Measurements from ENCODE around the gene EIF5. TPM values are rescaled to one million over a fixed set of nuclear protein-coding genes. Genes with fewer than 3 reads are reported as not detected.
"Not testable (repeated sequence)": the region's sequence is repeated elsewhere in the genome, so short reads cannot be mapped to it uniquely, and the experiment has no call there.

Gene EIF5
- total RNA-seq, 1 donor from 2014 or later: 261 TPM

- H3K4me1 Mint-ChIP-seq (ENCODE audit: low read depth): no peaks in the 10 kb centered on the region
- no peak overlapping the region for H3K27ac Mint-ChIP-seq
- H3K36me3 Mint-ChIP-seq (ENCODE audit: low read depth): peaks cover 31% of the 10 kb centered on the region
- H3K27me3 Mint-ChIP-seq (ENCODE audit: low read depth): peaks cover 4% of the 10 kb centered on the region
- intact Hi-C loops (cut with micrococcal nuclease): no loop called here
- no peaks in the 10 kb centered on the region for H3K9me3 Mint-ChIP-seq
- H3K4me3 Mint-ChIP-seq (ENCODE audit: low read depth): no peak overlapping the region
- DNase-seq (ENCODE audit: low spot score): no peak
These were observed 13.2 kb downstream of the EIF5 start for GRCh38 chr14:103347091-103347815.

- Mint-ChIP-seq H3K36me3 (ENCODE audit: low read depth) (peaks cover 23% of the 10 kb centered on the region), H3K27me3 (ENCODE audit: low read depth) (peaks cover 7% of the 10 kb centered on the region)
- intact Hi-C loops (cut with micrococcal nuclease): no loop called here
These were observed 14.1 kb downstream of the EIF5 start for GRCh38 chr14:103348154-103348553.

DNA sequence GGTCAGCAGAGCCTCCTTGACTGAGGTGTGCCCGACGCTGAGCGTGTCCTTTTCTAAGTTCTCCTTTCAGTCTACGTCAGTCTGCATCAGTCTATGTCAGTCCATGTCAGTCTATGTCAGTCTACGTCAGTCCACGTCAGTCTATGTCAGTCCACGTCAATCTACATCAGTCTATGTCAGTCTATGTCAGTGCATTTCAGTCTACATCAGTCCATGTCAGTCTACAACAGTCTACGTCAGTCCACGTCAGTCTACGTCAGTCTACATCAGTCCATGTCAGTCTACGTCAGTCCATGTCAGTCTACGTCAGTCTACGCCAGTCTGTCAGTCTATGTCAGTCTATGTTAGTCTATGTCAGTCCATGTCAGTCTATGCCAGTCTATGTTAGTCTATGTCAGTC lies 15.9 kb downstream of the EIF5 start:
- Mint-ChIP-seq H3K4me3 (ENCODE audit: low read depth) (no peak overlapping the region), H3K9me3 (no peaks in the 10 kb centered on the region), H3K27ac (no peak overlapping the region), H3K27me3 (ENCODE audit: low read depth) (peaks cover 7% of the 10 kb centered on the region), H3K36me3 (ENCODE audit: low read depth) (peaks cover 5% of the 10 kb centered on the region), H3K4me1 (ENCODE audit: low read depth) (no peaks in the 10 kb centered on the region)
- DNase-seq (ENCODE audit: low spot score): no peak
- intact Hi-C loops (cut with micrococcal nuclease): no loop called here

More at GRCh38 chr14:103348154-103348553, 14.1 kb downstream of the EIF5 start:
- no peak overlapping the region for H3K4me3 Mint-ChIP-seq (ENCODE audit: low read depth)
- no peak for DNase-seq (ENCODE audit: low spot score)
- H3K9me3 Mint-ChIP-seq: no peaks in the 10 kb centered on the region
- H3K27ac Mint-ChIP-seq: no peak overlapping the region
- no peaks in the 10 kb centered on the region for H3K4me1 Mint-ChIP-seq (ENCODE audit: low read depth)

- intact Hi-C loops (cut with micrococcal nuclease): no loop called here
- H3K27ac Mint-ChIP-seq: no peak overlapping the region
These were observed 19.3 kb downstream of the EIF5 start for GRCh38 chr14:103353362-103353761.

GRCh38 chr14:103354141-103354540 lies 20.1 kb downstream of the EIF5 start:
- Mint-ChIP-seq H3K27ac (no peak overlapping the region), H3K9me3 (no peaks in the 10 kb centered on the region), H3K36me3 (ENCODE audit: low read depth) (no peaks in the 10 kb centered on the region), H3K4me3 (ENCODE audit: low read depth) (no peak overlapping the region), H3K4me1 (ENCODE audit: low read depth) (peaks cover 6% of the 10 kb centered on the region), H3K27me3 (ENCODE audit: low read depth) (peaks cover 7% of the 10 kb centered on the region)
- no peak for DNase-seq (ENCODE audit: low spot score)
- intact Hi-C loops (cut with micrococcal nuclease): no loop called here

More at GRCh38 chr14:103353362-103353761, 19.3 kb downstream of the EIF5 start:
- Mint-ChIP-seq H3K4me3 (ENCODE audit: low read depth) (no peak overlapping the region), H3K27me3 (ENCODE audit: low read depth) (peaks cover 7% of the 10 kb centered on the region), H3K36me3 (ENCODE audit: low read depth) (no peaks in the 10 kb centered on the region), H3K9me3 (no peaks in the 10 kb centered on the region), H3K4me1 (ENCODE audit: low read depth) (peaks cover 6% of the 10 kb centered on the region)
- DNase-seq (ENCODE audit: low spot score): no peak

DNA sequence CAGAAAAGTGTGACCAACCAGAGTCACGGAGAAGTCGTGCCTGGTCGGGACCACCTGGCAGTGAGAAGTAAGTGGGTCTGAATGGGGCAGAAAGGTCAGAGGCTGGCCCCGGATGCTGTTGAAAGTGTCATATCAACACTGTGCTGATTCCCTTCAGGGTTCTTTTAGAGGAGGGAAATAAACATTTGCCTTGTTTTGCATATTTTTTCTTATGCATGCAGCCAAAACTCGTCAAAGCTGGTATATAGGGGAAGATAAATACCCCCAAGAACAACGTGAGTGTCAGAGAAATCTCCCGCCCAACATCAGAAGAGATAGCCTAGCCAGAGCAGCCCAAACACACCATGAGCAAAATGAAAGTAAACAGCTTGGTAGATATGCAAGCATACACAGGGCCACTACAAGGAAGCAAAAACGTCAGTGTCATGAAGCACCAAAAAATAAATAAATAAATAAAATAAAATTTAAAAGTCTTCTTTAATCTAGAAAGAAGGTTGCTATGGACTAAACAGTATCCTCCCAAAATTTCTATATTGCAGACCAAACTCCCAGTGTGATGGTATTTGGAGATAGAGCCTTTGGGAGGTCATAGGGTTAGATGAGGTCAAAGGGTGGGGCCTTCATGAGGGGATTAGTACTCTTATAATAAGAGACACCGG lies 22.1 kb downstream of the EIF5 start:
- no peak for DNase-seq (ENCODE audit: low spot score)
- peaks cover 6% of the 10 kb centered on the region for H3K4me1 Mint-ChIP-seq (ENCODE audit: low read depth)
- intact Hi-C loops (cut with micrococcal nuclease): no loop called here
- H3K9me3 Mint-ChIP-seq: no peaks in the 10 kb centered on the region
- H3K4me3 Mint-ChIP-seq (ENCODE audit: low read depth): no peak overlapping the region
- H3K36me3 Mint-ChIP-seq (ENCODE audit: low read depth): no peaks in the 10 kb centered on the region
- peaks cover 7% of the 10 kb centered on the region for H3K27me3 Mint-ChIP-seq (ENCODE audit: low read depth)
- no peak overlapping the region for H3K27ac Mint-ChIP-seq

- H3K36me3 Mint-ChIP-seq (ENCODE audit: low read depth): not testable (repeated sequence)
These were observed 23.5 kb downstream of the EIF5 start for GRCh38 chr14:103357552-103357951.

GRCh38 chr14:103360548-103360947 lies 26.5 kb downstream of the EIF5 start:
- intact Hi-C loops (cut with micrococcal nuclease): no loop called here
- Mint-ChIP-seq H3K36me3 (ENCODE audit: low read depth) (peaks cover 13% of the 10 kb centered on the region), H3K27me3 (ENCODE audit: low read depth) (no peaks in the 10 kb centered on the region), H3K9me3 (peaks cover 25% of the 10 kb centered on the region), H3K4me3 (ENCODE audit: low read depth) (no peak overlapping the region), H3K4me1 (ENCODE audit: low read depth) (peaks cover 9% of the 10 kb centered on the region), H3K27ac (no peak overlapping the region)
- no peak for DNase-seq (ENCODE audit: low spot score)

More at GRCh38 chr14:103357552-103357951, 23.5 kb downstream of the EIF5 start:
- H3K4me1 Mint-ChIP-seq (ENCODE audit: low read depth); H3K9me3 Mint-ChIP-seq; intact Hi-C loops (cut with micrococcal nuclease); H3K27me3 Mint-ChIP-seq (ENCODE audit: low read depth); H3K4me3 Mint-ChIP-seq (ENCODE audit: low read depth); H3K27ac Mint-ChIP-seq; DNase-seq (ENCODE audit: low spot score): not testable (repeated sequence)

GRCh38 chr14:103361867-103362266 lies 27.8 kb downstream of the EIF5 start:
- Mint-ChIP-seq H3K4me1 (ENCODE audit: low read depth) (peaks cover 5% of the 10 kb centered on the region), H3K4me3 (ENCODE audit: low read depth) (no peak overlapping the region), H3K36me3 (ENCODE audit: low read depth) (peaks cover 13% of the 10 kb centered on the region), H3K27ac (no peak overlapping the region), H3K9me3 (peaks cover 25% of the 10 kb centered on the region), H3K27me3 (ENCODE audit: low read depth) (no peaks in the 10 kb centered on the region)
- DNase-seq (ENCODE audit: low spot score): no peak
- intact Hi-C loops (cut with micrococcal nuclease): no loop called here

GRCh38 chr14:103362780-103363179 lies 28.7 kb downstream of the EIF5 start:
- peaks cover 3% of the 10 kb centered on the region for H3K4me1 Mint-ChIP-seq (ENCODE audit: low read depth)
- H3K27ac Mint-ChIP-seq: no peak overlapping the region
- H3K36me3 Mint-ChIP-seq (ENCODE audit: low read depth): peaks cover 13% of the 10 kb centered on the region
- H3K9me3 Mint-ChIP-seq: peaks cover 25% of the 10 kb centered on the region
- DNase-seq (ENCODE audit: low spot score): no peak
- intact Hi-C loops (cut with micrococcal nuclease): no loop called here
- no peaks in the 10 kb centered on the region for H3K27me3 Mint-ChIP-seq (ENCODE audit: low read depth)
- H3K4me3 Mint-ChIP-seq (ENCODE audit: low read depth): no peak overlapping the region

- Mint-ChIP-seq H3K36me3 (ENCODE audit: low read depth) (peaks cover 11% of the 10 kb centered on the region), H3K4me1 (ENCODE audit: low read depth) (peaks cover 1% of the 10 kb centered on the region), H3K27ac (no peak overlapping the region), H3K27me3 (ENCODE audit: low read depth) (peaks cover 5% of the 10 kb centered on the region), H3K9me3 (peaks cover 23% of the 10 kb centered on the region), H3K4me3 (ENCODE audit: low read depth) (no peak overlapping the region)
- no peak for DNase-seq (ENCODE audit: low spot score)
- intact Hi-C loops (cut with micrococcal nuclease): no loop called here
These were observed 32.7 kb downstream of the EIF5 start for GRCh38 chr14:103366741-103367140.

- Mint-ChIP-seq H3K27ac (no peak overlapping the region), H3K36me3 (ENCODE audit: low read depth) (peaks cover 7% of the 10 kb centered on the region), H3K27me3 (ENCODE audit: low read depth) (peaks cover 5% of the 10 kb centered on the region), H3K9me3 (peaks cover 15% of the 10 kb centered on the region), H3K4me3 (ENCODE audit: low read depth) (no peak overlapping the region), H3K4me1 (ENCODE audit: low read depth) (peaks cover 3% of the 10 kb centered on the region)
- DNase-seq (ENCODE audit: low spot score): no peak
- intact Hi-C loops (cut with micrococcal nuclease): no loop called here
These were observed 34.0 kb downstream of the EIF5 start for GRCh38 chr14:103367995-103368394.

GRCh38 chr14:103370087-103370486 lies 36.0 kb downstream of the EIF5 start:
- Mint-ChIP-seq H3K27me3 (ENCODE audit: low read depth) (peaks cover 7% of the 10 kb centered on the region), H3K9me3 (no peaks in the 10 kb centered on the region), H3K27ac (no peak overlapping the region), H3K4me3 (ENCODE audit: low read depth) (no peak overlapping the region), H3K4me1 (ENCODE audit: low read depth) (peaks cover 5% of the 10 kb centered on the region), H3K36me3 (ENCODE audit: low read depth) (no peaks in the 10 kb centered on the region)
- DNase-seq (ENCODE audit: low spot score): no peak
- intact Hi-C loops (cut with micrococcal nuclease): no loop called here

Measured in activated T-helper 2 cell treated with anti-CD3 and anti-CD28 coated beads, Interferon-gamma antibody, Interleukin-2, Interleukin-4, amounts not matched to agents 10 μg/mL and 5 μg/mL and 100 μg/mL, durations not matched to agents 14 hours and 24 hours and 36 hours (primary cell).